GF-D8 (cell line): ENCODE measurements around the gene FSHB.
"Not testable (repeated sequence)": the region's sequence is repeated elsewhere in the genome, so short reads cannot be mapped to it uniquely, and the experiment has no call there.

ENCODE experiments used
- DNase-seq: peaks from one replicate; lab custom pipeline; 2025; lab: John Stamatoyannopoulos, UW

Gene FSHB

DNA sequence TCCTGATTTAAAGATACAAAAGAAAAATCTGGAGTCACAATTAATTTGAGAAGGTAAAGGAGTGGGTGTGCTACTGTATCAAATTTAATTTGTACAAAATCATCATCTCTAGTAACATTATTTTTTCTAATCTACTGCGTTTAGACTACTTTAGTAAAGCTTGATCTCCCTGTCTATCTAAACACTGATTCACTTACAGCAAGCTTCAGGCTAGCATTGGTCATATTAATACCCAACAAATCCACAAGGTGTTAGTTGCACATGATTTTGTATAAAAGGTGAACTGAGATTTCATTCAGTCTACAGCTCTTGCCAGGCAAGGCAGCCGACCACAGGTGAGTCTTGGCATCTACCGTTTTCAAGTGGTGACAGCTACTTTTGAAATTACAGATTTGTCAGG is at the start of gene FSHB:
FSHB (plus strand) TSS at position 301 of the 400 bp plus-strand sequence. CDS start 889 bp downstream, outside the sequence.
- no peak for DNase-seq

DNA sequence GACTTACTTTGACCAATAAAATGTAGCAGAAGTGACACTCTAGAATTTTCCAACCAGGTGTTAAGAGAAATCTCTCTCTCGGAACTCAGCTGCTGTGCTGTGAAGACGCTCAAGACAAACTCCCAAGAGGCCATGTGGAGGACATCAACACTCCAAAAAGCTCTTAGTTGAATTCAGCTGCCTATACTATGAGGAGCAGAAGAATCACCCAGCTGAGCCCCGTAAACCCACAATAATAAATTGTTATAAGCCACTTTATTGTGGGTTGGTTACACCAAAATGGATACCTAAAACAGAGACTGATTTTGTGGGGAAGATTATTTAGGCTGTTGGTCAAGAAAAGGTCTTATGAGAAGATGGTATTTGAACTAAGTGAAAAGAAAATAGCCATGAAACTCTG is 44.1 kb upstream of the FSHB start:
- DNase-seq = no peak

DNA sequence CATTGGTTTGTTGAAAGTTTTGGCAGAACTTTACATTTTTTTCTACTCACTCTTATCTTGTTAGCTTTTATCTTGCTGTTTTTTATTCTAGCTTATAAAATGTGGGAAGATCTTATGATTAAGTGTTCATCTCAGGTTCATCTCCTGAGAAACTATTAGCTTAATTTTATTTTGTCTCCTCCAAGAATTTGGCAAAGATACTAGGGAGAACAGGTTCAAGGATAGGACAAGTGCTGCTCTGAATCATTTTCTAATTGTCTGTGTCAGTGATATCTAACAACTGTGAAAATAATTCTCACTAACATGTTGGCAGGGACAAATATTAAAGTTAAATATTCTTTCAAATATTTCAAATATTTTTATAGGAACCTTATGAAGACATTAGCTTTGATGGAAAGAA is 38.2 kb upstream of the FSHB start:
- DNase-seq = no peak

DNA sequence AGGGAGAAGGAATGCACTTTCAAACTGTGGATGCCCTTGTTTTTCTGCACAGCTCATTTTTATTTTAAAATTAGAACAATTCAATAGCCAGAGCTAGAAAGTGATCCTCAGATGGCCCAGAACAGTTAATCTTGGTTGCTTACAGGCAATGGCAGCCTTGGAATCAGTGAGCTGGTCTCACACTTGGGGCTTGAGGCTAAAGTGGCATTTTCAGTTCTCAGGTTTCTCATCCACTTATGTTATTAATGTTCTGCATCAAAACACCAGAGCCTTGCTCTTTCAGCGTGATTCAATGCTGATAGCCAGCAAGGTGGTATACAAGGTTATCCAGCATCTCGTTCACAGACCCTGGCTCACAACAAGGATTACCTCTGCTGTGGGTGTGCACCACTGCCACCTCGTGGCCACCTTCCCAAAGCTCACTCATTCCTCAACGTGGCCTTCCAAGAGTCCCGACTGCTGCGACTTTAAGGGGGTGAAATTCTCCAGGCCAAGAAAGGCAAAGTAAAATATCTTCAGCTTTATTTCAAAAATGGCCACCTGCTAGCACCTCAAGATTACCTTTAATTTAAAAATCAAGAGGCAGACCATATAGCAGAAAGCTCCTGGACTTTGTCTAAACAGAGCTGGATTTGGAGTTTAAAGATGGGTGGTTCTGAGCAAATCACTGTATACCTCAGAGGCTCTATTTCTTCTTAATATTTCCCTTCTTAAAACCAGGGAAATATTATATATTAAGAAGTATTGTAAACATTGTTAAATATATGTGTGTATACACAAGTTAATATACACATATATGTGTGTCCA is 34.2 kb upstream of the FSHB start:
- no peak for DNase-seq

DNA sequence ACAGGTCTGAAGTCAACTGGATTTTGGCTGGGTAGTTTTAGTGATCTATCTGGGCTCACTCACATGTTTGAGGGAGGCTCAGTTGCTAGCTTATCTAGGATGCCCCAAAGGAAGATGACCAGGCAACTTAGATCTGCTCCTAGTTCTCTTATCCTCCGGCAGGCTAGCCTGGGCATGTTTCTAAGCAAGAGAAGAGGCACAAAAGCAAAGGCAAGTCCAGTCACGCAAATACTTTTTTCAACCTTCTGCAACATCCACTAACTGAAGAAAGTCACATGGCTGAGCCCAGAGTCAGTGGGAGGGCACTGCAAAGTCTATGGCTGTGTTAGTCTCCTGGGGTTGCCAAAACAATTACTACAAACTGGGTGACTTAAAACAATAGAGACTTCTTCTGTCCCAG is 32.9 kb upstream of the FSHB start:
- DNase-seq = no peak

DNA sequence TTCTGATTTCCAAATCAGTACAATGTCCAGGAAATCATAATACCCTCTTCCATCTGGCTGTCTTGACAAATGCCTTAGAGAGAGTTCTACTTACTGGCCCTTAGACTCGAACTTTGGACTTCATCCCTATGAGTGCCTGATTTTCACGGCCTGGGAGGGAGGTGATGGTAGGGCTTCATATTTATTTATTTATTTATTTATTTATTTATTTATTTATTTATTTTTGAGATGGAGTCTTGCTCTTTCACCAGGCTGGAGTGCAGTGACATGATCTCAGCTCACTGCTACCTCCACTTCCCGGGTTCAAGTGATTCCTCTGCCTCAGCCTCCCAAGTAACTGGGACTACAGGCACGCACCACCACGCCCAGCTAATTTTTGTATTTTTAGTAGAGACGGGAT is 27.8 kb upstream of the FSHB start:
- DNase-seq = not testable (repeated sequence)

DNA sequence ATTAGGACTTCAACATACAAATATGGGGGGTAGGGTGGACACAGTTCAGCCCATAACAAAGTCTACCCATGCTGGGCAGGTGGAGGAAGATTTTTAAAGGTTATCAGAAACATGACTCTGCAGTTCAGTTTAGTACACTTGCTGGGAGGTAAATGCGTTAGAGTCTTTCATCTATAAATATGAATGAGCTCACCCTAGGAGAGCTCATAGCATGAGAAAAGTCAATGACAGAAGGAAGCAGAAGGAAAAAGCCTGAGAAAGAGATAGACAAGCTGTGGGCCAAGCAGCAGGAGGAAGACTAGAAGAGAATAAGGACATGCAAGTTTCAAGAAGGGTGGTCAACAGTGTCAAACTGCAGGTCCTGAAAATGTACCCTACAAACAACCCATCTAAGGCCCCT is 27.0 kb upstream of the FSHB start:
- DNase-seq = no peak

DNA sequence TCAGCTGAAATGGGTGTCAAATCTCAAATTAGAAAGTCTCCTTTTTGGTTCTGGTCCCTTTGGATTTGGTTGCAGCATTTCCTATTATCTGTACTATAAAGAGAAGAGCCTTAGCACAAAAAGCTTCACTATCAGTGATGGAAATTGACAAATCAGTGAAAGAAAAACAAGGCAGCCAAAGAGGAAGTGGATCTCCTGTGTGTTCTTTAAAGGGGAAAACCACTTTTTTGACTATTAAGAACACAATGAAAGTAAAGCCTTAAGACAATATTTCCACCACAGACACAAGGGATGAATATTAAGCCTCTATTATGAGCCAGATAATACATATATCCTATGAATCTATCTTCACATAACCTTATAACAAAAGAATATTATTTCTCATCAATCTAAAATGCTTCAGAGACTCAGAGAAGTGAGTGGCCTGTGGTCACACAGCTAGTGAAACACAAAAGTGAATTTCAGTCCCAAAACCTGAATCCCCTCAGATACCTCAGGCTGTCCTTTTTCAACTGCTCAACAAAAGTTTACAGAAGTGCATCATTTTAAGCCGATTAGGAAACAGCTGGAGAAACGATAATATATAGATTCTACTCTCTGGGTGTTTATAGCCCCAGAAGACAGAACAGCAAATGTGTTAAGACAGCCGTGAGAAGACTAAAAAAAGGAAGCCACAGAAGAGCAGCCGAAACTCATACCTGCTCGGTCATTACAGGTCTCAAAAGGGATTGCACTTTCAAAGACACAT is 24.4 kb upstream of the FSHB start:
- DNase-seq = no peak

DNA sequence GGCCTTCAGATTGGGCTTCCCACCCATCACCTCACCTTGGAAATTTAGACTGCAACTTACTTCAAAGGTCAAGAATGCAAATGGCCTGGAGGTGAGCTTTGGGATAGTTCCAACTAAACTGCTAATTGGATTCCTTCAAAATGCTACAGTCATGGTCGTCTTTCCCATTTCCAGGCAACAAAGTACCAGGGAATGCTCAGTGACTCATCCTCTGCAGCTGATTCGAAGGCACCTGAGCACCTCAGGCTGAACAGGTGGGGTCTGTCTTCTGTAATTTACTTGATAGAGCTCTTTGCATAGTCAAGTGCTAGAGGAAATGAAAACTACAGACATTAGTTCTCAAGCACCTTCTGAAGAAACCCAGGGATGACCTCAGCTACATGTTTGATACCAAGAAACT is 20.5 kb upstream of the FSHB start:
- DNase-seq = no peak

DNA sequence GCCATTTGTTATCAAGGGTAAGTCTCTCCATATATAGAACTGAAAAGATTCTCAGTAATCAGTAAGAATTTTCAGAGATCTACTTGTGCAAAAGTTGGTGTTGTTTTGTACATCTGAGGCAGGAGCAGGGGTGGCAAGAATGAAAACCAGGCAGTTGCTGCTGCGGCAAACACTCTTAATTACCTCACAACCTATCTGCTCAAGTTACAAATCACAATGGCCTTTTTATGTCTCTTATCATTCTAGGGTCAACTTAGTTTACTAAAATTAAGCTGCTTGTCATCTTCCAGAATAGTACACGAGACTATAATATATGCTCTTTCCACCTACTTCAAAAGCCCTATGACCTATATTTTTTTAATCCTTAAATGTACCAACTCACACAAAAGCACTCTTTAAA is 14.3 kb upstream of the FSHB start:
- DNase-seq = no peak

DNA sequence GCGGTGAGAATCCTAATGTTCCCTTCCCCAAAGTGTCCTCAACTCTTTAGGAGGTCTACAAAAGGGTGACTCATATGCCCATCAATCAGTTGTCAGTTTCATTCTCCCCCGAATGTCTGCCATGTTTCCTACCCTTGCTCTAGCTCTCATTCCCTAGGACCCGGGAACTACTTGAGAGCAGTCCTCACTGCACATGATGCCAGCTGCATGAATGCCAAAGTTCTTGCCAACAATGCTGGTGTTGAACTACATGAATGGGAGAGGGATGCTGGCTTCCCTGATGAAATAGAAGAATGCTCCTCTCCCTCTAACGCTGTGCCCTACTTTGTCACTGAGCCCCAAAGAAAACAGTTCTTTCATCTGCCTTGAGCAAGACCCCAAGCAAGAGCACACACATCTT is 12.5 kb upstream of the FSHB start:
- DNase-seq = no peak

DNA sequence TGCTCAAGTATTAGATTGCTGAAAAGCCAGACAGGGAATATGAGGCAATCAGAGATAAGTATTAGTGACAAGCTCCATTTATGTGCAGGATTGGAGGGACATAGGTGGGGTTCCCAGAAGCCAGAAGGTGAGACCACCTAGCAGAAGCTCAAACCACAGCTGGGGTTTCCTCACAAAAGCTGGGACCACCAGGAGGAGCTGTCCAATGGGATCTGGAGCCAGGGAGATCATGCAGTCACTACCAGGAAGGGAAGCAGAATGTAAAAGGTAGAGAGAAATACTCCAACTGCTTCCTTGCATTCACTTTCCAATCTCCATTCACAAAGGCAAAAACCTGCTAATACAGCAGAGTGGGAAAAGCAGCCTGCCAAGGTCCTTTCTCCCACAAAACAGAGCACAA is 5.2 kb upstream of the FSHB start:
- DNase-seq = no peak

DNA sequence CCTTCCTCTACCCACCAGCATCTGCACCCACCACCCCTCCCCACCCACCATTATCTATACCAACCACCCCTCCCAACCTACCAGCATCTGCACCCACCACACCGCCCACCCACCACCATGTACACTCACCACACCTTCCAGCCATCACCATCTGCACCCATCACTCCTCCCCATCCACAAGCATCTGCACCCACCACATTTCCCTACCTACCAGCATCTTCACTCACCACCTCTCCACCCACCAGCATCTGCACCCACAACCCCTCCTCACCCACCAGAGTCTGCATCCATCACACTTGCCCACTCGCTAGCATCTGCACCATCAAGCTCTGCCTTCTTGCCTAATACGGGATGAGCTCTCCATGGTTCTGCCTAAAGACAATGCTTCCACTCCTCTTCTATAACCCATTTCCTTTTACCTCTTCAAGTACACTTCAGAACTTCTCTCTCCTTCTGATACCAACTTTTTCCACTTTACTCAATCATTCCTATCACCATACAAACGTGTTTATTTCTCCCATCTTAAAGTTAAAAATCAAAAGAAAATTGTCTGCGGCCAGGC is 2.4 kb upstream of the FSHB start:
- no peak for DNase-seq

DNA sequence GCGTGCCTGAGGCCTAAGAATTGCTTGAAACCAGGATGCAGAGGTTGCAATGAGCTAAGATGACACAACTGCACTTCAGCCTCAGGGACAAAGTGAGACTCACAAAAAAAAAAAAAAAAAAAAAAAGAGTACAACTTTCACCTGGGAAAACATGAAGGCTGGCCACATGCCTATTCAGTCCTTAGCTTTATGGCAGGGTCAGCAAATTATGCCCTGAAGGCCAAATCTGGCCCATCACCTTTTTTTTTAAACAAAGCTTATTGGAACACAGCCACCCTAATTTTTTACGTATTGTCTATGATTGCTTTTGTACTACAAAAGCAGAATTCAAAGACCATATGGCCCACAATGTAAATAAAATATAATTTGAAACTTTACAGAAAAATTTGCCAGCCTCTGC is 8.2 kb downstream of the FSHB start:
- DNase-seq = no peak

DNA sequence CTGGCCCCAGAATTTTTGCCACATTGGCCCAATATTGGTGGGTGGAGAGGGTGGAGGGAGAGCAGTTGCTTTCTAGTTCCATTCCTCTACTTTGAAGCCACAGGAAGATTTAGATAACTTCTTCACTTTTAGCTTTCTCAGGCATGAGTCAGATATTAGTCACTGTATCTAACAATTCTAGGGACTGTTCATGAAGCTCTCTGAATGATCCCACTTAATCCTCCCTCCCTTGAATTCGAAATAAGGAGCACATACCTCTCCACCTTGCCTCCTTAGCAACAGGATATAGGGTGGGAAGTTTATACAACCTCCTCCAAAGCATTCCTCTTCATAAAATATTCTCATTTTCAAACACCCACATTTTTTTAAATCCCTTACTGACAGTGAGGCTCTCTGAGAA is 13.5 kb downstream of the FSHB start:
- no peak for DNase-seq

DNA sequence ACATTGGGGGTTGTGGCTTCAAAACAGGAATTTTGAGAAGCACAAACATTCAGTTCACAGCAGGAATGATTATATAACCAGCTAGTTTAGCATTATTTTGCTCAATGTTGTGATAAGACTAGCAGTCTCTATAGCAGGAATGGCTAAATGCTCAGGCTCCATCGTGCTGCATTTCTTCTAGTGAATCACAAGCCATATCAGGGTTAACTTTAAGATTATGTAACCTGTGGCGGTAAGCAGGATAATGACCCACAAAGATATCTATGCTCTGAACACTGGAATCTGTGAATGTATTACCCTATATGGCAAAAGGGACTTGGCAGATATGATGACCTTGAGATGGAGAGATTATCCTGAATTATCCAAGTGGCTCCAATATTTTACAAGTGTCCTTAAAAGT is 14.8 kb downstream of the FSHB start:
- no peak for DNase-seq

DNA sequence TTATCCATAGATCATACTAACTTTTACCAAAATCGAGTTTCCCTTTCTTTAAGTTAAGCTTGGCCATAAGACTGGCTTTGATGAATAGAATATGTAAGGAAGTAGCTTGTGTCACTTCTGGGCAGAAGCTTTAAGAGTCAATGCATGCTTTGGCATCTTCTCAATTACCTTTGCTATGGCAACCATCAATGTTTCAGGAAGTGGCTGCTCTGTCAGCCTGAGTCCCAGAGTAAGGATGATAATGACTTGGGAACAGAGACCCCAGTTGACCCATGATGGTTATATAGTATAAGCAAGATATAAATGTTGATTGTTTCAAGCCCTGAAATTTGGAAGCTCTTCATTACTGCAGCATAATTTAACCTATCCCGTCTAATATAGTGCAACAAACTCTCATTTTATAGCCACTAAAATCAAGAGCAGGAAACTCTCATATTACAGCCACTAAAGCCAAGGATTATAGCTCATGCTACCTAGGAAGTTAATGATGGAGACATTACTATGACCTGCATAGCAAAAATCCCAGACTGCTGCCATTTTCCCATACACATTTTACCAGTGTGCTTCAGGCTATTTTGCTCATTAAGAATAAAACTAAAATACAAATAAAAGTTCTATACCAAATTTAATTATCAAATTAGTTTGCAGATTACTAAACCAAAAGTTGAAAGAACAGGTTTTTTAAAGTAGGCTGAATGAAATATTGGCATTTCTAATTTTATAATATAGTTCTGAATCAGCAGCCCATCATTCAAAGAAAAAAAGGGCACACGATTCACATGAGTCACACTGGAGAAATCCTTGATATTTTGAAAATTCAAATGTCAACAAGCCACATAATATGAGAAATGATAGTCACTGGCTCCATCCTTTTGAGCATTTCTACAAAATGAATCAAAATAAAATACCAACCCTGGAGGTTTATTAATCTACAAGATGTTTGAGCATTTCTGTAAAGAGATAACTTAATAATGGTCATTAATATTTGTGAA is 23.8 kb downstream of the FSHB start:
- DNase-seq = no peak

DNA sequence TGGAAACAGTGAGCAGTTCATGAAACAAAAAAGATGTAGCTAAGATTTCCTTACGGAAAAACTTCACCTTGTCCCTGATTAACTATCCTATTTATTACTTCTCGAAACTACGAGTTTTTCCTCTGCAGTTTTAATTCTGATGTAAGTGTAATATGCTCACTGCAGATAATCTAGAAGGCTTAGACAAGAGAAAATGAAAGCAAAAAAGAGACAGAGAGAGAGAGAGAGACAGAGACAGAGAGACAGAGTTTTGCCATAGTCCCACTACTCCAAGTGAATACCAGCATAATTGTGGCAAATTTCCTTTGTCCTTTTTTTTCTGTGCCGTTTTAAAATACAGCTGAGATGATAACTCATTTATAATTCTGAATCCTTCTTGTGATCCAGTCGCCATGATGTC is 24.8 kb downstream of the FSHB start:
- no peak for DNase-seq

DNA sequence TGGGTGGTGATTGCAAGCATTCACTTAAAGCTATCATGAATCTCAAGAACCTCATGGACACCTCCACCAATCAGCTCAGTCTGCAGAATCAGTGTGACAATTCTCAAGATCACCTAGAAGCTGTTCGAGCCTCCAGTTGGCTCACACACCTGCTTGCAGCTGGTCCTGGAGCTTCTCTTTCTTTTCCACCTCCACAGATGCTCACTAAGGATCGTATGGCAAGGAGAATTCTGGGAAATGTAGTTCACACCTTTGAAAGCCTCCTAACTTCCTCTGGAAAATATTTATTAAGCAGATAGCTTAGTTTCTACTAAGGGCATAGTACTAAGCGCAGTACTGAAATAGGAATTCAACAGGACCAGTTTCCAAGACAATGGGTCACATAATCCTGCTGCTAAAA is 26.2 kb downstream of the FSHB start:
- no peak for DNase-seq

DNA sequence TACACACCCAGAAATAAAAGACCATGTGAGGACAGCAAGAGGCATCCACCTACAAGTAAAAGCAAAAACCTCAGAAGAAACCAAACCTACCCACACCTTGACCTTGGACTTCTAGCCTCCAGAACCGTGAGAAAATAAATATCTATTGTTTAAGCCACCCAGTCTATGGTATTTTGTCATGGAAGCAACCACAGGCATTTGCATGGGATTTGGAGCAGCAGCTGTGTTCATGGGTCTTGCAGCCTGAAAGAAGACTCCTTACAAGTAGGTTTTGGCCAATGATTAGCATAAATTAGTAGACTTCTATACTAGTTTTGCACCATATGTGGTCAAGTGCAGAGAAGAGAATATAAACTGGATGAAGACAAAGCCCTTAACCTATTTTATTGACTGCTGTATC is 27.9 kb downstream of the FSHB start:
- DNase-seq = no peak

DNA sequence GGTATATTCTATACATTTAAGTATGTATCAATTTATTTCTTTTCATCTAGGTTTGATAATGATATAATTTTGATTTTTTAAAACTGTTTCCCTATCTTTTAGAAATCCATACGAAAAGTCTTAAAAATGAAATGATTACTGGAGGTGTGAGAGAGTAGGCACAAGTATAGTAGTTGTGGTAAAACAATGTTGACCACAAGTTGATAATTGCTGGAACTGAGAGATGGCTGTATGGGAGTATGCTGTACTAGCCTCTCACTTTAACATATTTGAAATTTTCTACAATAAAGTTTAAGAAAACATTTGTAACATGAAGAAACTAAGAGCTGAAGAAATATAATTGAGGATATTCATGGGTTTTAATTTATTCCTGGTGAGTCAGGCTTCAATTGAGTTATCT is 30.0 kb downstream of the FSHB start:
- no peak for DNase-seq

DNA sequence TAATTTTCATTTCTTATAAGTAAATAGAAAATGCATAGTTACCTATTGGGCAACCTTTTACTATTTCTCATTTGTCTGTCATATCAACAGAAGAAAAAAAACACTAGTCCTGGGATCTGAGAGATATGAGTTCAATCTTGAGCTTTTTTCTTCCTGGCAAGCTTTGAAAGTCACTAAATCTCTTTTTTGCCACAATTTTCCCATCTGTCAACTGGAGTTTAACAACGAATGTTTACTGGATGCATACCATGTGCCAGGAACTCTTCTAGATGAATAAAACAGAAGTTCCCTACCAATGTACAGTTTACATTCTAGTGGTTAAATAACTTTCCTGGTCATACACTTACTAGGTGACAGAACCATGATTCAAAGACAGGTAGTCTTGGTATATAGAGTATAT is 31.0 kb downstream of the FSHB start:
- no peak for DNase-seq
